Heart right ventricle (tissue), 16 donors: ENCODE measurements around the gene SYT15. TPM values are rescaled to one million over a fixed set of nuclear protein-coding genes. Genes with fewer than 3 reads are reported as not detected.
A peak's percentile ranks its signal among the peaks of the same experiment; 100 is the strongest.
"Not testable (repeated sequence)": the region's sequence is repeated elsewhere in the genome, so short reads cannot be mapped to it uniquely, and the experiment has no call there.

Source experiments
- ATAC-seq, 8 donors: fragments of 200-7000 bp; cut with Tn5 transposase; one replicate each; pipeline ENCODE4 v1.9.1; 2020; ENCODE audit warnings: mild to moderate bottlenecking in 8 of 8, moderate library complexity in 8 of 8, moderate number of reproducible peaks in 1 of 8
- DNase-seq, 2 donors: peaks; one replicate each; pipeline ENCODE4 v3.0.0-alpha.2; 2020
- H3K27ac ChIP-seq, 10 donors: fragments of 200-600 bp; sonication (generic) in 2 of 10; one replicate each; pipeline versions ENCODE4 v1.5.0 to v1.8.0; 2020 to 2022; ENCODE audit warnings: mild to moderate bottlenecking in 3 of 10
- H3K27me3 ChIP-seq, 7 donors: fragments of 200-600 bp; one replicate each; pipeline ENCODE4 v1.8.0; 2021 to 2022; ENCODE audit warnings: mild to moderate bottlenecking in 2 of 7
- H3K36me3 ChIP-seq, 9 donors: fragments of 200-600 bp; sonication (generic) in 1 of 9; one replicate each; pipeline versions ENCODE4 v1.5.0 to v1.8.0; 2020 to 2022; ENCODE audit warnings: mild to moderate bottlenecking in 2 of 9
- H3K4me1 ChIP-seq, 9 donors: fragments of 200-600 bp; sonication (generic) in 1 of 9; one replicate each; pipeline versions ENCODE4 v1.5.0 to v1.8.0; 2020 to 2022; ENCODE audit warnings: mild to moderate bottlenecking in 4 of 9
- H3K4me3 ChIP-seq, 10 donors: fragments of 200-600 bp; sonication (generic) in 2 of 10; one replicate each; pipeline versions ENCODE4 v1.5.0 to v1.8.0; 2020 to 2022; ENCODE audit warnings: mild to moderate bottlenecking in 7 of 10, moderate library complexity in 2 of 10
- H3K9me3 ChIP-seq, 11 donors: fragments of 200-600 bp in 10 of 11; sonication (generic) in 2 of 11; one replicate each; pipeline versions ENCODE4 v1.5.0 to v1.8.0; 2013 to 2022; ENCODE audit warnings: mild to moderate bottlenecking in 2 of 11, control low read depth in 1 of 11, moderate library complexity in 1 of 11
- WGBS, 2 donors: extraction: QIAGEN DNeasy Blood & Tissue Kit; methylation state at CpG; one replicate each; pipeline ENCODE4 v1.1.7; 2013; ENCODE audit warnings: inconsistent platforms in 1 of 2; 5-methylcytosine and 5-hydroxymethylcytosine counted together
- intact Hi-C, 10 donors: fragments of 100-400 bp; cut with DNase I; formaldehyde crosslinking; loops; one replicate each; pipeline versions ENCODE4 v1.11.1 to v1.14.2; 2022
- polyA plus RNA-seq, 2 donors: library from polyadenylated mRNA; stranded (reverse); fragments of 200-250 nt; gene quantifications; one replicate each; pipeline ENCODE4 v1.2.3, GENCODE V29; 2013
- total RNA-seq, 10 donors: library from RNA; stranded (reverse); fragmentation: NEBNext Ultra II Directional in 3 of 10; extraction: Animal tissue kit (Norgen Biotek cat#: 25700) in 3 of 10; gene quantifications; one replicate each; pipeline versions ENCODE4 v1.2.1 to v1.2.4, GENCODE V29; 2021 to 2023
- donor health status: Arrhythmogenic right ventricular cardiomyopathy.
- donor health status: ischemic (EF 13 %, LVEDD 7.1; RV severe dilation, severe dysfunction).
- donor health status: healthy with polysubstance abuse.
- donor health status: DM: no; HTN: yes; CAD: no.
- donor health status: DM: no; HTN: no; CAD: no.
- donor health status: ischemic (EF 25% LVEDD 6.9; RV normal size, moderate dysfunction).
- donor health status: ischemic (EF 25% LVEDD 5.7; RV mildly dilated, moderate dysfunction).
- donor health status: healthy.
- donor health status: DM: yes; HTN: yes; CAD: no.
- donor health status: Ischemic cardiomyopathy.
- donor health status: ischemic (EF 35%, LVEDD 5.7; RV mildly dilated, moderate dysfunction).
- donor health status: nonischemic (EF 11% LVEDD 7.7; RV severe dilation, severe dysfunction).
- donor health status: DM: yes; HTN: yes; CAD: no.
- donor health status: PGD.
- donor health status: ischemic (EF 29% LVEDD 5.4; RV normal size, mild dysfunction).
- donor health status: nonischemic (EF 23%, LVEDD 6.1; RV moderate dilation, normal function).

SYT15 gene
- total and polyA plus RNA-seq, 12 donors = 0.87 to 4.1 (median 2.9) TPM

GRCh38 chr10:46584196-46584595 is 5.3 kb downstream of the SYT15 start:
- H3K4me1 ChIP-seq, DNase-seq, H3K36me3 ChIP-seq, H3K27ac ChIP-seq, H3K4me3 ChIP-seq, intact Hi-C loops, ATAC-seq, H3K9me3 ChIP-seq, H3K27me3 ChIP-seq: not testable (repeated sequence)
- 80 to 82% methylated on average over 3 to 7 of the region's 11 CpGs for WGBS, 2 donors

GRCh38 chr10:46585246-46585645 is 6.3 kb downstream of the SYT15 start:
- WGBS, 2 donors = no CpG with 5 or more reads among the region's 13 CpGs
- intact Hi-C loops = not testable (repeated sequence)

GRCh38 chr10:46587546-46587945 is 8.6 kb downstream of the SYT15 start:
- H3K27ac ChIP-seq, H3K36me3 ChIP-seq, DNase-seq, H3K9me3 ChIP-seq, H3K4me1 ChIP-seq, H3K27me3 ChIP-seq, intact Hi-C loops, H3K4me3 ChIP-seq: not testable (repeated sequence)
- peak; percentile 17 to 74 (median 56) for ATAC-seq
- WGBS, 2 donors = no CpG with 5 or more reads among the region's 24 CpGs

More at GRCh38 chr10:46585246-46585645, 6.3 kb downstream of the SYT15 start:
- not testable (repeated sequence) for H3K36me3 ChIP-seq, H3K9me3 ChIP-seq, DNase-seq, H3K4me3 ChIP-seq, H3K27ac ChIP-seq, H3K4me1 ChIP-seq, H3K27me3 ChIP-seq
- peak; percentile 26 to 65 (median 54) for ATAC-seq

GRCh38 chr10:46588221-46588620 is 9.3 kb downstream of the SYT15 start:
- H3K9me3 ChIP-seq, H3K4me1 ChIP-seq, intact Hi-C loops, H3K4me3 ChIP-seq, H3K27ac ChIP-seq, H3K36me3 ChIP-seq, DNase-seq, H3K27me3 ChIP-seq: not testable (repeated sequence)
- WGBS, 2 donors = no CpG with 5 or more reads among the region's 3 CpGs
- ATAC-seq = peak in 3 of 8 donors; percentile 5 to 21 (median 12)

GRCh38 chr10:46589589-46589988 is 10.7 kb downstream of the SYT15 start:
- H3K36me3 ChIP-seq, H3K9me3 ChIP-seq, H3K4me3 ChIP-seq, H3K27ac ChIP-seq, DNase-seq, H3K4me1 ChIP-seq, H3K27me3 ChIP-seq, ATAC-seq, intact Hi-C loops: not testable (repeated sequence)
- no CpG with 5 or more reads among the region's 3 CpGs for WGBS, 2 donors

- H3K27ac ChIP-seq, H3K9me3 ChIP-seq, DNase-seq, H3K27me3 ChIP-seq, H3K36me3 ChIP-seq, ATAC-seq, H3K4me1 ChIP-seq, intact Hi-C loops, H3K4me3 ChIP-seq: not testable (repeated sequence)
- no CpG with 5 or more reads among the region's 8 CpGs for WGBS, 2 donors
Observed at GRCh38 chr10:46591053-46591452, 12.1 kb downstream of the SYT15 start.

- not testable (repeated sequence) for ATAC-seq, DNase-seq
- WGBS, 2 donors = 98% methylated on average over 12 to 13 of the region's 13 CpGs
Observed at GRCh38 chr10:46593307-46593706, 14.4 kb downstream of the SYT15 start.

GRCh38 chr10:46594453-46595063 is 15.6 kb downstream of the SYT15 start:
- DNase-seq, H3K9me3 ChIP-seq, H3K27ac ChIP-seq, H3K4me1 ChIP-seq, H3K27me3 ChIP-seq, intact Hi-C loops, H3K4me3 ChIP-seq, H3K36me3 ChIP-seq: not testable (repeated sequence)
- WGBS, 2 donors = 41 to 45% methylated on average over 4 to 5 of the region's 6 CpGs
- ATAC-seq = peak in 7 of 8 donors; percentile 51 to 79 (median 66)

More at GRCh38 chr10:46593307-46593706, 14.4 kb downstream of the SYT15 start:
- H3K4me3 ChIP-seq, H3K9me3 ChIP-seq, H3K27ac ChIP-seq, H3K27me3 ChIP-seq, H3K4me1 ChIP-seq, intact Hi-C loops, H3K36me3 ChIP-seq: not testable (repeated sequence)

- intact Hi-C loops, H3K4me1 ChIP-seq, H3K36me3 ChIP-seq, H3K9me3 ChIP-seq, H3K27me3 ChIP-seq: not testable (repeated sequence)
- 36 to 58% methylated on average over 2 of the region's 4 CpGs for WGBS, 2 donors
- DNase-seq (peak in 1 of 2 donors; percentile 7), ATAC-seq (peak in 5 of 8 donors; percentile 33 to 64 (median 49))
- H3K4me3 ChIP-seq = peak overlapping the region in 3 of 10 donors; percentile 13 to 29 (median 27)
- peak overlapping the region in 3 of 10 donors; percentile 19 to 56 (median 55) for H3K27ac ChIP-seq
Observed at GRCh38 chr10:46596570-46596969, 17.6 kb downstream of the SYT15 start.
